ENCODE measurements around the gene ZNF846. TPM values are rescaled to one million over a fixed set of nuclear protein-coding genes. Genes with fewer than 3 reads are reported as not detected.
A peak's percentile ranks its signal among the peaks of the same experiment; 100 is the strongest.

Gene ZNF846
- total RNA-seq = 7.7 and 10.8 TPM in 2 replicates

GRCh38 chr19:9768175-9769112 is at the start of gene ZNF846:
Gene ZNF846, minus strand, starts transcription at chr19:9768738. Its CDS starts 3,788 bp downstream, at chr19:9764950.
- TF ChIP-seq CTCF (IDR thresholded peaks at IDR 0.05; ENCODE audit: insufficient read depth, low read depth, low read length) = no peak
- H3K4me3 ChIP-seq (ENCODE audit: low read depth, low read length) = peak within 1 kb of the TSS; percentile 77
- DNase-seq (ENCODE audit: low read depth) = peak; percentile 97

GRCh38 chr19:9818175-9818733 is 49.7 kb upstream of the ZNF846 start:
- peak overlapping the region; percentile 92 for H3K4me3 ChIP-seq (ENCODE audit: low read depth, low read length)
- no peak for TF ChIP-seq CTCF (IDR thresholded peaks at IDR 0.05; ENCODE audit: insufficient read depth, low read depth, low read length)
- DNase-seq (ENCODE audit: low read depth) = no peak

- H3K4me3 ChIP-seq (ENCODE audit: low read depth, low read length) = no peak overlapping the region
- DNase-seq (ENCODE audit: low read depth) = no peak
- TF ChIP-seq CTCF (IDR thresholded peaks at IDR 0.05; ENCODE audit: insufficient read depth, low read depth, low read length) = no peak
Measured at GRCh38 chr19:9811139-9811538, 42.6 kb upstream of the ZNF846 start.

DNA sequence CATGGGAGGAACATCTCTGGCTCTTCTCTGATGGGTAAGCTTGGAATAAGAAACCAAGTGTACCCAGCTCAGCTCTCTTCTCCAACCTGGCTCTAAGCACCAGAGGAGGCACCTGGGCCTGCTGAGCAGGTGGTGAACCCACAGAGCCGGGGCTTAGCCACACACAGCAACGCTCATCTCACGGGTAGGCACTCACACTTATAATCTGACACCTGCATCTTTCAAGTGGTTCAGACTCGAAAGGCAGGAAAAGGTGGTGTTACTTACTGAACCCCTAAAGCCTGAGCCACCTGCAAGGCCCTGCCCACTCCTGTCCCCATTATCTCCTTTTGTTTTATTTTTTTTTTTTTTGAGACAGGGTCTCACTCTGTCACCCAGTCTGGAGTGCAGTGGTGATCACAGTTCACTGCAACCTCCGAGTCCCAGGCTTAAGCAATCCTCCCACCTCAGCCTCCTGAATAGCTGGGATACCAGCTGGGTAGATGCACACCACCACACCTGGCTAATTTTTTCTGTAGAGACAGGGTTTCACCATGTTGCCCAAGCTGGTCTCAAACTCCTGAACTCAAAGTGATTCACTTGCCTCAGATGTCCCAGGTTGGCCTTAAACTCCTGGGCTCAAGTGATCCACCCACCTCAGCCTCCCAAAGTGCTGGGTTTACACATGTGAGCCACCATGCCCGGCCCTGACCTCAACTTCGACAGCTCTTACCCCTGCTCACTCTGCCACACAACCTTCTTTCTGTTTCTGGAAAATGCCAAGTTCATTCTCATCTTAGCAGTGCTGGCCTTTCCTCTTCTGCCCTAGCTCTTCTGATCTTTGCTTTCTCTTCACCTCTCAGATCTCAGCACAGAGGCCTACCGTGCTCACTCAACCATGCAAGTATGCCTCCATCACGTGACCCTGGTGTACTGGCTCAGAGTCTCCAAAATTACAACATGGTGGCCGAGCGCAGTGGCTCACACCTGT is 40.6 kb upstream of the ZNF846 start:
- DNase-seq (ENCODE audit: low read depth) = no peak
- no peak for TF ChIP-seq CTCF (IDR thresholded peaks at IDR 0.05; ENCODE audit: insufficient read depth, low read depth, low read length)
- no peak overlapping the region for H3K4me3 ChIP-seq (ENCODE audit: low read depth, low read length)

GRCh38 chr19:9806803-9807202 is 38.3 kb upstream of the ZNF846 start:
- H3K4me3 ChIP-seq (ENCODE audit: low read depth, low read length) = no peak overlapping the region
- no peak for DNase-seq (ENCODE audit: low read depth)
- no peak for TF ChIP-seq CTCF (IDR thresholded peaks at IDR 0.05; ENCODE audit: insufficient read depth, low read depth, low read length)

DNA sequence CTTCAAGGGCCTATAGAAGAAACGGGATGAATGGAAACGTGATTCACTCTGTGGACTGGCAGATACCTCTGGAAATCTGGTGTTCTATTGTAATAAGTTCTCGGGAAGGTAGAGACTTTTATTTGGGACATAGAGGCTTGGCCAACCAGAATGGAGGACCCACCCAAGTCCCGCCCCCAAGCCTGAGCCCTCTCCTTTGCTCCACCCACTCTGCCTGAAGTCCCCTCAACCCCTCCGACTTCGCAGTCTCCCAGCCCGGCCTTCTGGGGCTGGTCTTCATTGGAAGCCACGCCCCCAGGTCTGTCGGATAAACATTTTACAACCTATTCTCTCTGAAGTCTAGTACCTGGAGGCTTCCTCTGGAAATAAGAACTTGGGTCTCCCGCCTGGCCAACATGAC is 33.4 kb upstream of the ZNF846 start:
- TF ChIP-seq CTCF (IDR thresholded peaks at IDR 0.05; ENCODE audit: insufficient read depth, low read depth, low read length) = no peak
- DNase-seq (ENCODE audit: low read depth) = no peak
- no peak overlapping the region for H3K4me3 ChIP-seq (ENCODE audit: low read depth, low read length)
